HepG2 (cell line): ENCODE measurements around the gene TNP2. TPM values are rescaled to one million over a fixed set of nuclear protein-coding genes. Genes with fewer than 3 reads are reported as not detected.

Experiments used
- BCLAF1 ChIP-seq: fragments of 450-650 bp; IDR thresholded peaks from 2 replicates; pipeline ENCODE4 v1.6.1; 2017; ENCODE audit warnings: mild to moderate bottlenecking
- ERF ChIP-seq: IDR thresholded peaks from 2 replicates; pipeline ENCODE4 v1.6.1; 2018; ENCODE audit warnings: missing biosample characterization, missing genetic modification reagents
- ETV6 ChIP-seq: sonication (generic); formaldehyde crosslinking; conservative IDR thresholded peaks from 2 replicates; pipeline ENCODE4 v1.4.0; 2020; ENCODE audit warnings: missing genetic modification reagents
- IKZF1 ChIP-seq: fragments of 450-650 bp; IDR thresholded peaks from 2 replicates; pipeline ENCODE4 v1.7.1; 2016
- SUZ12 ChIP-seq: fragments of 150-350 bp; IDR thresholded peaks from 2 replicates; pipeline ENCODE4 v1.6.1; 2014; ENCODE audit warnings: low read depth, low read length
- U2AF2 ChIP-seq: fragments of 200-400 bp; formaldehyde crosslinking; IDR thresholded peaks from 2 replicates; pipeline ENCODE4 v1.6.1; 2017; ENCODE audit warnings: low read depth, mild to moderate bottlenecking, low read length
- ZBED4 ChIP-seq: sonication (generic); formaldehyde crosslinking; IDR thresholded peaks from 2 replicates; pipeline ENCODE4 v1.4.0; 2020; ENCODE audit warnings: missing genetic modification reagents, borderline replicate concordance
- ZBTB40 ChIP-seq, 2 experiments: fragments of 450-650 bp in 1 of 2; sonication (generic) in 1 of 2; formaldehyde crosslinking in 1 of 2; IDR thresholded peaks; 2 replicates each; pipeline versions ENCODE4 v1.6.1 to v1.8.0; 2016 to 2022; ENCODE audit warnings: antibody characterized with exemption in 1 of 2, mild to moderate bottlenecking in 1 of 2, missing genetic modification reagents in 1 of 2
- polyA plus RNA-seq, 8 experiments: library from polyadenylated mRNA; depleted of rRNA in 3 of 8; stranded (reverse) in 7 of 8; unstranded in 1 of 8; fragments of >200 nt; fragmentation: Illumina TruSeq in 4 of 8; extraction: Trizol in 4 of 8; gene quantifications; 2 replicates each; pipeline versions ENCODE4 v1.2.1 to v1.2.3, GENCODE V29; 2011 to 2016; ENCODE audit warnings: low read depth in 4 of 8, missing spikeins in 1 of 8, mixed read lengths in 1 of 8; ENCODE audit not compliant: insufficient read depth in 1 of 8
- total RNA-seq, 5 experiments: library from RNA; depleted of rRNA; stranded (reverse); fragments of >200 nt; fragmentation: Illumina TruSeq; extraction: Trizol; gene quantifications; 2 replicates each; pipeline ENCODE4 v1.2.3, GENCODE V29; 2016; ENCODE audit warnings: low read depth in 1 of 5
- TF ChIP-seq, protein P1 (sequence below): sonication (generic); formaldehyde crosslinking; IDR thresholded peaks from 2 replicates; pipeline ENCODE4 v1.5.0; 2020; ENCODE audit warnings: missing genetic modification reagents
- TF ChIP-seq, protein P2 (sequence below): IDR thresholded peaks from 2 replicates; pipeline ENCODE4 v1.6.1; 2016; ENCODE audit warnings: mild to moderate bottlenecking, missing biosample characterization, missing genetic modification reagents

The TNP2 gene
- total and polyA plus RNA-seq, 2 of the 13 experiments (the other 11 are each of a cell fraction or from before 2014, with no cell fraction given), result not detected

DNA sequence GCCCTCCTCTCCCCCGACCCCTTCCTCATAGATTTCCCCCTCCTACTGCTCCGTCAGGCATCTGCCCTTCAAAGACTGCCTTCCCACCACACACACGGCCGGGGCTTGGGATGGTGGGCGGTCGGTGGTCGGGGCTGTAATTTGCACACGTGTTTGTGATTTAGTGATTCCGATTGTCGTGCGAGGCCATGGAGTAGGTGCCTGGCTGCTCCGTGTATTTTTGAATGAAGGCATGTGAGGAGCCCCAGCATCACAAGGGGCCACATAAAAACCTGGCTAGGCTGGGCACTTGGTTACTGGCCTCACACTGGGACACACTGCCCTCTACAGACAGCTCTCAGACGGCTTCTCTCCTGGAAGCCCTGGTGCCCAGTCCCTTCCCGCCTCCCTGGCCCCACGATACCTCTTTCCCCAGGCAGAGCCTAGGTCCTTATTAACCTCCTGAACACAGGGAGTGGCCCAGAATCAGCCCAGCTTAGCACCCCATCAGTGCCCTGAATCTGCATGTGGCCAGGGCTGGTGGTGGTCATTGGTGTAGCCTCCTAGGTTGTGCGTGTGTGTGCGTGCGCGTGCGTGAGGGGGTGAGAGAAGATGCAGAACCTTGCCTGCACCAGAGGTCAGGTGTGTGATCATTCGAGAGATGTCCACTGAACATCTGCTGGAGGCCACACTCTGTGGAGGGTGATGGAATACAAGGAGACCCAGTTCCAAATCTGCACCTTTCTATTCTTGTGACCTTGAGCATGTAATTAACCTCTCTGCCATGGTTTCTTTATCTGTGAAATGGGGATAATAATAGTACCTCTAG is 11.8 kb downstream of the TNP2 start (continued):
- TF ChIP-seq BCLAF1, result no peak
- TF ChIP-seq, protein P1, sequence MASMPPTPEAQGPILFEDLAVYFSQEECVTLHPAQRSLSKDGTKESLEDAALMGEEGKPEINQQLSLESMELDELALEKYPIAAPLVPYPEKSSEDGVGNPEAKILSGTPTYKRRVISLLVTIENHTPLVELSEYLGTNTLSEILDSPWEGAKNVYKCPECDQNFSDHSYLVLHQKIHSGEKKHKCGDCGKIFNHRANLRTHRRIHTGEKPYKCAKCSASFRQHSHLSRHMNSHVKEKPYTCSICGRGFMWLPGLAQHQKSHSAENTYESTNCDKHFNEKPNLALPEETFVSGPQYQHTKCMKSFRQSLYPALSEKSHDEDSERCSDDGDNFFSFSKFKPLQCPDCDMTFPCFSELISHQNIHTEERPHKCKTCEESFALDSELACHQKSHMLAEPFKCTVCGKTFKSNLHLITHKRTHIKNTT, result 0 out of 2 replicates have a peak, but pooled peaks have one; percentile 18
- no peak for TF ChIP-seq ZBED4 (CRISPR knock-in tag)
- peak; percentile 72; the same call in 1 of the 2 replicates for TF ChIP-seq ERF
- no peak for TF ChIP-seq IKZF1
- no peak for TF ChIP-seq ZBTB40 (IDR thresholded peaks at IDR 0.05)
- no peak; the same call in none of the 2 replicates for TF ChIP-seq ZBTB40 (CRISPR knock-in tag; IDR thresholded peaks at IDR 0.05)
- no peak for TF ChIP-seq ETV6 (CRISPR knock-in tag)
- no peak for TF ChIP-seq U2AF2
- TF ChIP-seq, protein P2, sequence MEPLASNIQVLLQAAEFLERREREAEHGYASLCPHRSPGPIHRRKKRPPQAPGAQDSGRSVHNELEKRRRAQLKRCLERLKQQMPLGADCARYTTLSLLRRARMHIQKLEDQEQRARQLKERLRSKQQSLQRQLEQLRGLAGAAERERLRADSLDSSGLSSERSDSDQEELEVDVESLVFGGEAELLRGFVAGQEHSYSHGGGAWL (CRISPR knock-in tag), result no peak
- TF ChIP-seq SUZ12, result no peak
